ENCODE measurements around the gene CYP3A4. TPM values are rescaled to one million over a fixed set of nuclear protein-coding genes. Genes with fewer than 3 reads are reported as not detected.

The CYP3A4 gene
- total RNA-seq, 1 experiment from 2014 or later: not detected

DNA sequence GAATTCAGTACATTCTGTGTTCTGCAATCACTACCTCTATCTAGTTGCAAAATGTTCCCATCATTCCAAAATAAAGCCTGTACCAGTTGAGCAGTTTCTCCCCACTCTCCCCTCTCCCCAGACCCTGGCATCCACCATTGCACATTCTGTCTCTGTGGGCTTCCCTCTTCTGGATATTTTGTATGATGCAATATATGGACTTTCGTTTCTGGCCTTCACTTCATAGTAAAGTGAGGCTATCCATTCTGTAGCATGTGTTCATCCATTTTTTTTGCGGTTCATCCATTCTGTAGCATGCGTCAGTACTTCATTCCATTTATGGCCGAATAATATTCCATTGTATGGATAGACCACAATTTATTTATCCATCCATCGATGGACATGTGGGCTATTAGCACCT lies 9.5 kb upstream of the CYP3A4 start:
- no peak overlapping the region for H3K4me3 Mint-ChIP-seq (ENCODE audit: unreplicated experiment)
- intact Hi-C loops (cut with micrococcal nuclease; ENCODE audit: unreplicated experiment): no loop called here
- CTCF ChIA-PET: no interaction called here
- TF ChIP-seq, protein P1, sequence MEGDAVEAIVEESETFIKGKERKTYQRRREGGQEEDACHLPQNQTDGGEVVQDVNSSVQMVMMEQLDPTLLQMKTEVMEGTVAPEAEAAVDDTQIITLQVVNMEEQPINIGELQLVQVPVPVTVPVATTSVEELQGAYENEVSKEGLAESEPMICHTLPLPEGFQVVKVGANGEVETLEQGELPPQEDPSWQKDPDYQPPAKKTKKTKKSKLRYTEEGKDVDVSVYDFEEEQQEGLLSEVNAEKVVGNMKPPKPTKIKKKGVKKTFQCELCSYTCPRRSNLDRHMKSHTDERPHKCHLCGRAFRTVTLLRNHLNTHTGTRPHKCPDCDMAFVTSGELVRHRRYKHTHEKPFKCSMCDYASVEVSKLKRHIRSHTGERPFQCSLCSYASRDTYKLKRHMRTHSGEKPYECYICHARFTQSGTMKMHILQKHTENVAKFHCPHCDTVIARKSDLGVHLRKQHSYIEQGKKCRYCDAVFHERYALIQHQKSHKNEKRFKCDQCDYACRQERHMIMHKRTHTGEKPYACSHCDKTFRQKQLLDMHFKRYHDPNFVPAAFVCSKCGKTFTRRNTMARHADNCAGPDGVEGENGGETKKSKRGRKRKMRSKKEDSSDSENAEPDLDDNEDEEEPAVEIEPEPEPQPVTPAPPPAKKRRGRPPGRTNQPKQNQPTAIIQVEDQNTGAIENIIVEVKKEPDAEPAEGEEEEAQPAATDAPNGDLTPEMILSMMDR (IDR thresholded peaks at IDR 0.05; ENCODE audit: insufficient read depth in 1 of 2, low read depth in 1 of 2, low read length in 1 of 2, severe bottlenecking in 1 of 2, unreplicated experiment in 1 of 2): no peak
- H3K36me3 Mint-ChIP-seq (ENCODE audit: insufficient read depth, unreplicated experiment): no peaks in the 10 kb centered on the region
- H3K27ac Mint-ChIP-seq (ENCODE audit: unreplicated experiment): no peak overlapping the region
- peaks cover 7% of the 10 kb centered on the region for H3K9me3 Mint-ChIP-seq (ENCODE audit: unreplicated experiment)
- H3K27me3 ChIP-seq (replicated peaks; ENCODE audit: control insufficient read depth, insufficient read depth, low read length): no peaks in the 10 kb centered on the region; the same call in 1 of the 2 replicates
- no TSS peak for BruUV-seq (replicated peaks)
- H3K27me3 Mint-ChIP-seq (ENCODE audit: insufficient read depth, unreplicated experiment): no peaks in the 10 kb centered on the region
- POLR2A ChIA-PET: no interaction called here
- H3K36me3 ChIP-seq (ENCODE audit: control insufficient read depth, insufficient read depth, low read length): no peaks in the 10 kb centered on the region
- H3K4me3 ChIP-seq (ENCODE audit: low read depth, low read length): no peak overlapping the region
- H3K4me1 ChIP-seq: no peaks in the 10 kb centered on the region
- DNase-seq: no peak
- no peaks in the 10 kb centered on the region; the same call in 1 of the 2 replicates for H3K9me3 ChIP-seq
- H3K4me1 Mint-ChIP-seq (ENCODE audit: low read depth, unreplicated experiment): no peaks in the 10 kb centered on the region

DNA sequence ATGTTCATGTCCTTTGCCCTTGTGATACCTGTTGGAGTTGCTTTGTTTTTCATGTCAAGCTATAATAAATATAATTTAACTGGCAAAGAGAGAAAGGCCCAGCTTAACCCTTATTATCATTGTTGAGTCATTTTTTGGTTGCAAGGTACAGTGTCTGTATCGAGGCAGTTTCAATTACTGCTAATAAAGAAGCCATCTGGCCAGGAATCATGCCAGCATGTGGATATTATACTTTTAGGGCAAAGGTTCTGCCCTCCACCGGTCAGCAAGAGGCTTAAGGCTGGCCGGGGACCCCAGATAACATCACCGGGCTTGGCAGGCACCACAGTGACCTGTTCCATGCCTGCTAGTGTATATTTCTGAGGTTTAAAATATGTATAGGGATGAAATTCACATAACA lies 9.0 kb upstream of the CYP3A4 start:
- no peaks in the 10 kb centered on the region for H3K36me3 ChIP-seq (ENCODE audit: control insufficient read depth, insufficient read depth, low read length)
- intact Hi-C loops (cut with micrococcal nuclease; ENCODE audit: unreplicated experiment): no loop called here
- ChIA-PET POLR2A (no interaction called here), CTCF (no interaction called here)
- Mint-ChIP-seq H3K9me3 (ENCODE audit: unreplicated experiment) (peaks cover 3% of the 10 kb centered on the region), H3K36me3 (ENCODE audit: insufficient read depth, unreplicated experiment) (no peaks in the 10 kb centered on the region), H3K4me1 (ENCODE audit: low read depth, unreplicated experiment) (no peaks in the 10 kb centered on the region), H3K27ac (ENCODE audit: unreplicated experiment) (no peak overlapping the region), H3K4me3 (ENCODE audit: unreplicated experiment) (no peak overlapping the region), H3K27me3 (ENCODE audit: insufficient read depth, unreplicated experiment) (no peaks in the 10 kb centered on the region)
- H3K4me1 ChIP-seq: no peaks in the 10 kb centered on the region
- no TSS peak for BruUV-seq (replicated peaks)
- no peak overlapping the region for H3K4me3 ChIP-seq (ENCODE audit: low read depth, low read length)
- DNase-seq: no peak
- TF ChIP-seq, protein P1 (IDR thresholded peaks at IDR 0.05; ENCODE audit: insufficient read depth in 1 of 2, low read depth in 1 of 2, low read length in 1 of 2, severe bottlenecking in 1 of 2, unreplicated experiment in 1 of 2): no peak
- H3K27me3 ChIP-seq (replicated peaks; ENCODE audit: control insufficient read depth, insufficient read depth, low read length): no peaks in the 10 kb centered on the region; the same call in 1 of the 2 replicates
- H3K9me3 ChIP-seq: no peaks in the 10 kb centered on the region; the same call in 1 of the 2 replicates

DNA sequence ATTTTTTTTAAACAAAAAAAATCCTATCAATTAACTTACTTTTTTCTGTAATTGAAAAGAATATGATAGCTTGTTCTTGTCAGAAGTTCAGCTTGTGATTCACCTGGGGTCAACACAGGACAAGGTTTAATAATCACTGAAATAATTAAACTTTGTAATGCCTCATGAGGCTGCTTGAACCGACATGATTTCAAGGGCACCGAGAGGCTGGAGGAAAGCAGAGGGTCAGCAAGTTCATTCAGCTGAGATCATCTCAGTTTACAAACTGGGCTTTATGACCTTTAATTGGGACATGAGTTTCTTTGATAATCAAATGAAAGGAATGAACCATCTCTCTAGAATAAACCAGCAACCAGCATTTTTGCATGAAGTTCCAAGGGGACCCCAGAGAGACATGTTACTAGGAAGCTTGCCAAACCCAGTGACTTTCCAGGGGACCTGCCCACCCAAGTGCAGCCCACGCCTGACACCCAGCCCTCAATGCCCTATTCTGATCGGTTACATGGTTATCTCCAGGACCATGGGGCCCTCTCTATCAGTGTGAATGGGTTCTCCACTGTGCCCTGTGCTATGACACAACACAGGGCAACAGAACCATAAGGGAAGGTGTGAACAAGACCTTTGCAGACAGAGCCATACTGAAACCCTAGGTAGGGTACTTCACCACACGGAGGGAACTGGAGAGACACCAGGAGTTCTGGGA lies 7.8 kb upstream of the CYP3A4 start:
- no peak overlapping the region for H3K27ac Mint-ChIP-seq (ENCODE audit: unreplicated experiment)
- H3K36me3 Mint-ChIP-seq (ENCODE audit: insufficient read depth, unreplicated experiment): no peaks in the 10 kb centered on the region
- intact Hi-C loops (cut with micrococcal nuclease; ENCODE audit: unreplicated experiment): no loop called here
- ChIA-PET POLR2A (no interaction called here), CTCF (interaction anchor here (0.5 kb wide), 1 partner anchor 175 kb away, joined by 3 read pairs; the partner anchor contains the start of gene ZSCAN25)
- no peaks in the 10 kb centered on the region for H3K4me1 Mint-ChIP-seq (ENCODE audit: low read depth, unreplicated experiment)
- no TSS peak for BruUV-seq (replicated peaks)
- H3K27me3 Mint-ChIP-seq (ENCODE audit: insufficient read depth, unreplicated experiment): no peaks in the 10 kb centered on the region
- H3K9me3 Mint-ChIP-seq (ENCODE audit: unreplicated experiment): no peaks in the 10 kb centered on the region
- H3K36me3 ChIP-seq (ENCODE audit: control insufficient read depth, insufficient read depth, low read length): no peaks in the 10 kb centered on the region
- TF ChIP-seq, protein P1 (IDR thresholded peaks at IDR 0.05; ENCODE audit: insufficient read depth in 1 of 2, low read depth in 1 of 2, low read length in 1 of 2, severe bottlenecking in 1 of 2, unreplicated experiment in 1 of 2): no peak
- no peak for DNase-seq
- no peak overlapping the region for H3K4me3 ChIP-seq (ENCODE audit: low read depth, low read length)
- no peak overlapping the region for H3K4me3 Mint-ChIP-seq (ENCODE audit: unreplicated experiment)
- no peaks in the 10 kb centered on the region for H3K9me3 ChIP-seq
- H3K27me3 ChIP-seq (replicated peaks; ENCODE audit: control insufficient read depth, insufficient read depth, low read length): no peaks in the 10 kb centered on the region; the same call in 1 of the 2 replicates
- no peaks in the 10 kb centered on the region for H3K4me1 ChIP-seq

All from Caco-2 (cell line).